NCI-H345 treated with DMSO at 0.1 percent for 48 hours (cell line): ENCODE measurements around the gene DNAI4.
"Not testable (repeated sequence)": the region's sequence is repeated elsewhere in the genome, so short reads cannot be mapped to it uniquely, and the experiment has no call there.

ENCODE experiments used
- DNase-seq: peaks from one replicate; lab custom pipeline; 2025; ENCODE audit not compliant: unreplicated experiment; lab: John Stamatoyannopoulos, UW

DNAI4 gene, protein sequence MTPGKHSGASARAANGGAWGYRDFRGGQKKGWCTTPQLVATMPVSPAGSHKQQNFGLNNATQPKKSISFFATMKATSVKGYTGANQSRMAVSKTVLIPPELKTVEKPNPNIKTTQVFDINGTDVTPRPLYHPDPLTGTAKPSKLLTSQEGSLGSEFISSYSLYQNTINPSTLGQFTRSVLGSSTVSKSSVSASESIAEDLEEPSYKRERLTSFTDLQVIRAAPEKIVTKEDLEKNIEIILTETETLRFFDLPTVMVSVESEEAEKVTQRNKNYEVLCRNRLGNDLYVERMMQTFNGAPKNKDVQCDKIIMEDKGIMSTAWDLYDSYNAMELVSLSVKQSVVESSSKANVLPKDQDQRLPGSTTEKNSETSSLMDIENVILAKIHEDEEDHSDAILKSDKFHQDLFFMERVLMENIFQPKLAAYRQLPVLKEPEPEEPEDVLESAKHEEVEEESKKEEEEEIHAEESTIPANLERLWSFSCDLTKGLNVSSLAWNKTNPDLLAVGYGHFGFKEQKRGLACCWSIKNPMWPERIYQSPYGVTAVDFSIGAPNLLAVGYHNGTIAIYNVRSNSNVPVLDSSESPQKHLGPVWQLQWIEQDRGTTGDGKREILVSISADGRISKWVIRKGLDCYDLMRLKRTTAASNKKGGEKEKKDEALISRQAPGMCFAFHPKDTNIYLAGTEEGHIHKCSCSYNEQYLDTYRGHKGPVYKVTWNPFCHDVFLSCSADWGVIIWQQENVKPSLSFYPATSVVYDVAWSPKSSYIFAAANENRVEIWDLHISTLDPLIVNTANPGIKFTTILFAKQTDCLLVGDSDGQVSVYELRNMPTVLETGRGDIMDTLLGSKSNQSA

GRCh38 chr1:66924756-66925557 lies at the start of gene DNAI4, which contains the start of gene MIER1:
Gene DNAI4 (minus strand): TSS chr1:66924856. CDS start chr1:66924831, 25 bp downstream.
Gene MIER1 (plus strand): TSS chr1:66924990. CDS start chr1:66925029, 39 bp downstream.
- DNase-seq, result peak; percentile 96

DNA sequence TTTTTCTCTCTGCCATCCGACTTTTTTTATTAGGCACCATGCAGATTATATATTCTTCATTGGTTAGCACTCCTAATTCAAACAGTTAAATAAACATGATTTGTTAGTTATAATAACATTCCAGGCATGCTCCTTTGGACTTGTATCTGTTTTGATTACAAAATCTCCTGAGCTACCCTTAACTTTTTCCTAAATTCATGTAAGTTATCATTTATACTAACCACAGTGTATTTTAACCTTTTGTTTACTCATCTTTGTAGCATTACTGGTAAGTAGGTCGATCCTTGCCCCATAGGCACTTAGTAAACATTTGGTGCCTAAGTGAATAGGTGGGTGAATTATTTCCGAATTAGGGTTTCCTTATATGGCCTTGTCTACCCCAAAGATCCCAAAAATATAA lies 43.9 kb upstream of the DNAI4 start:
- DNase-seq, result no peak

- not testable (repeated sequence) for DNase-seq
Observed at GRCh38 chr1:66966188-66966873, 41.7 kb upstream of the DNAI4 start.

DNA sequence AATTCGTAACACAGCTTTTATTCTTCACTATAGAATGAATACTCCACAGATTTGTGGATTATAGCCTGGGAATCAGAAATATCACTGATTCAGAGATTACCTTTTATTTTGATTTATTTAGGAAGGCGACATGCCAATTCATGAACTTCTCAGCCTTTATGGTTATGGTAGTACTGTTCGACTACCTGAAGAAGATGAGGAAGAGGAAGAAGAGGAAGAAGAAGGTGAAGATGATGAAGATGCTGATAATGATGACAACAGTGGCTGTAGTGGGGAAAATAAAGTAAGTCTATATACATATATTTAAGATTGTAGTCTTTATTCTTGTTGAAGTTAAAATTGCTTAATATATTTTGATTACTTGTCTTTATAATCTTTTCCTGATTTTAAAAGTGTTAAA lies 33.3 kb upstream of the DNAI4 start:
- DNase-seq, result no peak

DNA sequence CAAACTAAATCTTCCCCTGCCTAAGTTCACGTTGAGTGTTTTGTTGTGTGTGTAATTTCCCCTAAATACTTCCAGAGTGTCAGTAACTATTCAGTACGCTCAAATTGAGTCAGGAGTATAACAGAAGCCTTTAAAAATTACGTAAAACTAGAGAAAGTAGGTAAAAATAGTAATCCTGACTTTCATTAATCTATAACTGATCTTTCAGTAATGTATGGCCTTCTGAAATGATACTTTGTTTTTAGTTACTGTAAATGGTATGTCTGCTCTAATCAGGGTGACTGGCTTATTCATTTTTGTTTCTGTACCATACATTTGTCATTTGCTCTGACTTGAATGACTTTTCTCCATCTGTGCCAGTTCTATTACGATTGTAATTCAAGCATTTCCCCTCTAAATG lies 29.6 kb upstream of the DNAI4 start:
- no peak for DNase-seq

DNA sequence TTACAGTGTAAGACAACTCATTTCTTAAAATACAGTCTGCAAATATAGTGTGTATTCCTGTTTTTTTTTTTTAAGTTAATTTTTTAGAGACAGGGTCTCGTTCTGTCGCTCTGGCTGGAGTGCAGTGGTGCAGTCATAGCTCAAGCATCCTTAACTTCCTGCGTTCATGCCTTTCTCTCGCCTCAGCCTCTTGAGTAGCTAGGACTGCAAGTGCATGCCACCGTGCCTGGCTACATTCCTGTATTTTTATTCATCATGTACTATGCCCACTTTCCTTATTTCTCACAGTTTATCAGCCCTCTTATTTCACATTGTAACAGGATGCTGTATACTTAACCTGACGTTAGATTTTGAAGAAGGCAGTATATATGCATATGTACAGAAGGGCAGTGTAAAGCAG lies 26.9 kb upstream of the DNAI4 start:
- no peak for DNase-seq

GRCh38 chr1:66947267-66947666 lies 22.6 kb upstream of the DNAI4 start:
- no peak for DNase-seq

GRCh38 chr1:66945316-66945715 lies 20.7 kb upstream of the DNAI4 start:
- DNase-seq, result no peak

DNA sequence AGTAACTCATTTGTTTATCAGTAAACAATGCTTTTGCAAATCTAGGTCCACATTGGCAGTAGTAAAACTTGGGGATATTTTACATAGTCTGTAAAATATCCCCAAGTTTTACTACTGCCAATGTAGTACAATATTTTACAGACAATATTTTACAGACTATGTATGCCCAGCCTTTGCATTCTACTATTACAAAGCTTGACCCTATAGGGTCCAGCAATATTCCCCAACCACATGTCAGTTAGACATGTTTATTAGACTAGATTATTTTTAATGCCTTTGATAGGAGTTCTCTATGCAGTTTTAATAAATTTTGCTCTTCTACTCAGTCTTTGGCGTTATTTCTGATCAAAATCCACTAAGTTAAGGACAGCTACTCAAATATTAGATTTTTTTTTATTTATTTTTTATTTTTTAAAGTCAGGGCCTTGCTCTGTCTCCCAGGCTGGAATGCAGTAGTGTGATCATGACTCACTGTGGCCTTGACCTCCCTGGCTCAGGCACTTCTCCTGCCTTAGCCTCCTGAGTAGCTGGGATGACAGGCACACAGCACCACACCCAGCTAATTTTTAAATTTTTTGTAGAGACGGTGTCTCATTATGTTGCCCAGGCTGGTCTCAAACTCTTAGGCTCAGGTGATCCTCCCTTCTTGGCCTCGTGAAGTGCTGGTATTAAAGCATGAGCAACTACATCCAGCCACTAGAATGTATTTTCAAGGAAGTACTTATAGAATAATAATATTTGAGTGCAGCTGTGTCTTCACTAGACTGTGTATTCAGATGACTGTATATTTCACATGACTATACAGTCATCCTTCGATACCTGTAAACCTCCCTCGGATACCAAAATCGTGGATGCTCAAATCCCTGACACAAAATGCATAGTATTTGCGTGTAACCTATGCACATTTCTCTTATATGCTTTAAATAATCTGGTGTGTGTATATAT lies 19.9 kb upstream of the DNAI4 start:
- no peak for DNase-seq

DNA sequence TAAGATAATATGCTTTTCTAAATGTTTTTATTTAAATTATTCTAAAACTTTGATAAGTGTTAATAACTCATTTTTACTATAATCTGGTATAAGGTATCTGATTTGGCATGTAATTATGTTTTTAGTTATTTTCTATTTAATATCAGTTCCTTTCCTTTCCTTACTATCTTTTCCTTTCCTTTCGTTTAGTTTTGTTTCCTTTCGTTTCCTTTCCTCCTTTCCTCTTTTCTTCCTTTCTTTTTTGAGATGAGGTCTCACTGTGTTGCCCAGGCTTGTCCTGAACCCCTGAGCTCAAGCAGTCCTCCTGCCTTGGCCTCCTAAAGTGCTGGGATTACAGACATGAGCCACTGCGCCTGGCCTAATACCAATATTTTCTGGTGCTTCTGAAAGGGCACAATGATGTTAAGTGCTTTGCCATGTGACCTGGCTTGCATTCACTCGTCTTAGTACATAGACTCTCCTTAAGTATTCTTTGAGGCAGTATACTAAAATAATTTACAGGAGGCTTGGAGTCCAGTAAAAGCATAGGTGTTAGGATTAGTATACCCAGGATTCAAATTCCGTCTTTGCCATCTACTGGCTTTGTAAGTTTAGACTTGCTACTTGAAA lies 18.8 kb upstream of the DNAI4 start:
- DNase-seq, result no peak

GRCh38 chr1:66940981-66941380 lies 16.3 kb upstream of the DNAI4 start:
- DNase-seq, result no peak

DNA sequence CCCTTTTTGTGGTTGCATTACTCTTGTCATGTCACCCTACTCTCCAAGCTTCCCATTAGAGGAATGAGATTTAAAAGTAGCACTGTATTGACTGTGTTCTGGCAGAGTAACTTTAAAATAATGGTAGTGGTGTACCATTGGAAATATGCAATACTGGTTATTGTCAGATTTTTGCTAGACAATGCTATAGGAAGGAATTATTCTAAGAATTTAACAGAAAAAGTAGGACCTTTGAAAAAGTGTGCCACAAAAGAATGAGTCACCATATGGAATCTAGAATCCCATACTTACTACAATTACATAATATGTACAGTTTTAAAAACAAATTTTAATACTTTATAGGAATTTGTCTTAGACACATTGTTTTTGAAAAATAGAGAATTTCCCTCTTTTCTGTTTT lies 14.0 kb upstream of the DNAI4 start:
- no peak for DNase-seq

DNA sequence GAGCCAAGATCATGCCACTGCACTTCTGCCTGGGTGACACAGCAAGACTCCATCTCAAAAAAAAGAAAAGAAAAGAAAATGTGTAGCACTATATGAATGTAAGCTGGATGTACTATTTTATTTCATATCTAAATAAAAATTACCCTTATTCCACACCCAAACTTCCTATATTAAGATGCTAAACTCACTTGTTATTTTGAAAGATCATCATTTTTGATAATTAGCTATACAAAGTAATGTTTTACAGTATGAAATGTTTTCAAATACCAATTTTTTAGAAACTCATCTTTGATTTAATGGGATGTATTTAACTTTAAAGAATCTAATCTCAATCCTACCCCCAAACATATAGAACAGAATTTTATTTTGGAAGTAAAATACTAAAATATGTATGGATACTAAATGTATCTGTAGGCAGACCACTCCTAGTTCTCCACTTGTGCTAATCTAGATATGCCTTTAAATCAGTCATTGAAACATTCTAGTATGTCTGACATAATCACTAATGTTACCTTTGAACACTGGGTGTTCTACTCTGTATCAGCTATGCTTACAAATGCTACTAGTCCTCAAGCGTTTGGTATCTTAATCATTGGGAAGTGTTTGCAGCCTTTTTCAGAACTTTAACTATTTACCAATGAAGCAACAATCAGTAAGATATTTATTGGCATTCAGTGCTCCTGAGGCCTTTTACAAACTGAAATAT lies 13.0 kb upstream of the DNAI4 start:
- DNase-seq, result no peak

- DNase-seq, result no peak
Observed at GRCh38 chr1:66933887-66934700, 9.4 kb upstream of the DNAI4 start.

DNA sequence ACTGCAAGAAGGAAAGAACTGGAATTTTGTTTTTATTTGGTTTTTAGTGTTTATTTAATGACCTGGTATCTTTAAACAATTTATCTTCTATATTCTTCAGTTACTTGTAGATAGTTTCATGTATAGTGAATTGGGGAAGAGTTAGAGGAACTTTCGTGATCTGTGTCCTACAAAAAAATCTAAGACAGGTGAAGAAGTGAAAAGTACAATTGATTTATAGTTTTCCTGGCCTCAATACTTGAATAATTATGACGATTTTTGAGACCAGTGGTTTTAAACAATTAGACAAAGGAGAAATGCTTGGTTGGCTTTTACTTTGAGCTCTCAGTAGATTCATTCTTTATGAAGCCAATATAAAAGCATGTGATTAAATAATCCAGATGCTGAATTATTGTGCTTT lies 7.6 kb upstream of the DNAI4 start:
- no peak for DNase-seq

- no peak for DNase-seq
Observed at GRCh38 chr1:66931590-66931989, 6.9 kb upstream of the DNAI4 start.

- DNase-seq, result no peak
Observed at GRCh38 chr1:66930823-66931174, 6.1 kb upstream of the DNAI4 start.
